Urinary bladder (tissue), 4 donors: Measurements from ENCODE around the gene OR13C9. TPM values are rescaled to one million over a fixed set of nuclear protein-coding genes. Genes with fewer than 3 reads are reported as not detected.
"Not testable (repeated sequence)": the region's sequence is repeated elsewhere in the genome, so short reads cannot be mapped to it uniquely, and the experiment has no call there.

Experiments used
- DNase-seq: peaks from one replicate; pipeline ENCODE4 v3.0.0-alpha.2; 2015; ENCODE audit errors: extremely low spot score
- H3K27ac ChIP-seq: one replicate; pipeline ENCODE4 v1.5.1; 2013; ENCODE audit warnings: low read depth, mild to moderate bottlenecking, moderate library complexity
- H3K36me3 ChIP-seq: one replicate; pipeline ENCODE4 v1.6.1; 2013; ENCODE audit warnings: mild to moderate bottlenecking, moderate library complexity; ENCODE audit not compliant: insufficient read depth
- H3K4me1 ChIP-seq: one replicate; pipeline ENCODE4 v1.6.1; 2013; ENCODE audit warnings: mild to moderate bottlenecking, moderate library complexity; ENCODE audit not compliant: insufficient read depth
- H3K4me3 ChIP-seq: one replicate; pipeline ENCODE4 v1.5.1; 2013; ENCODE audit warnings: low read depth, low read length
- WGBS: extraction: QIAGEN DNeasy Blood & Tissue Kit; methylation state at CpG from one replicate; pipeline ENCODE4 v1.1.7; 2013; 5-methylcytosine and 5-hydroxymethylcytosine counted together
- polyA plus RNA-seq: library from polyadenylated mRNA; stranded (reverse); fragments of 200-250 nt; gene quantifications from one replicate; pipeline ENCODE4 v1.2.3, GENCODE V29; 2013
- total RNA-seq: library from RNA; depleted of rRNA; stranded (reverse); fragments of >200 nt; gene quantifications from one replicate; pipeline ENCODE4 v1.2.3, GENCODE V29; 2014
- donor health status: healthy with polysubstance abuse.
- donor health status: healthy.

Gene OR13C9, protein sequence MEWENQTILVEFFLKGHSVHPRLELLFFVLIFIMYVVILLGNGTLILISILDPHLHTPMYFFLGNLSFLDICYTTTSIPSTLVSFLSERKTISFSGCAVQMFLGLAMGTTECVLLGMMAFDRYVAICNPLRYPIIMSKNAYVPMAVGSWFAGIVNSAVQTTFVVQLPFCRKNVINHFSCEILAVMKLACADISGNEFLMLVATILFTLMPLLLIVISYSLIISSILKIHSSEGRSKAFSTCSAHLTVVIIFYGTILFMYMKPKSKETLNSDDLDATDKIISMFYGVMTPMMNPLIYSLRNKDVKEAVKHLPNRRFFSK
- total RNA-seq: 0.37 TPM
- polyA plus RNA-seq: not detected

DNA sequence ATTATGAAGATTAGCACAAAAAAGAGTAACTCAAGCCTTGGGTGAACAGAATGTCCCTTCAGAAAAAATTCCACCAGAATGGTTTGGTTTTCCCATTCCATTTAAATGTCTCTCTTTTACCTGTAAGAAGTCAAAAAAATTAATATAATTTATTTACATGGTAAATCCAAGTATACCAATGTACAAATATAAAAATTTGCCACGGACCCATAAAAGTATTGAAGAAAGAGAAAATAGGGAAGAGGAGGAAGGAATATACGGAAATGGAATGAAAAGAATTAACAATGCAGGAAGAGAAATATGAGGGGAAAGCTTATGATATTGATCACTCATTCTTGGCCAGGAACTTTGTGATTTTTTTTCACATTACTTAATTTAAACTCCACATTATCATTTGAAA lies at the start of gene OR13C9:
Gene OR13C9, minus strand, starts transcription at position 101 of the 400 bp plus-strand sequence. Its CDS starts 0 bp downstream, at position 101.
- no peaks in the 10 kb centered on the region for H3K4me1 ChIP-seq
- H3K4me3 ChIP-seq: no peak within 1 kb of the TSS
- DNase-seq: no peak
- H3K36me3 ChIP-seq: no peaks in the 10 kb centered on the region
- no peak within 1 kb of the TSS for H3K27ac ChIP-seq
- WGBS: 69% methylated on average over 2 of the region's 2 CpGs

DNA sequence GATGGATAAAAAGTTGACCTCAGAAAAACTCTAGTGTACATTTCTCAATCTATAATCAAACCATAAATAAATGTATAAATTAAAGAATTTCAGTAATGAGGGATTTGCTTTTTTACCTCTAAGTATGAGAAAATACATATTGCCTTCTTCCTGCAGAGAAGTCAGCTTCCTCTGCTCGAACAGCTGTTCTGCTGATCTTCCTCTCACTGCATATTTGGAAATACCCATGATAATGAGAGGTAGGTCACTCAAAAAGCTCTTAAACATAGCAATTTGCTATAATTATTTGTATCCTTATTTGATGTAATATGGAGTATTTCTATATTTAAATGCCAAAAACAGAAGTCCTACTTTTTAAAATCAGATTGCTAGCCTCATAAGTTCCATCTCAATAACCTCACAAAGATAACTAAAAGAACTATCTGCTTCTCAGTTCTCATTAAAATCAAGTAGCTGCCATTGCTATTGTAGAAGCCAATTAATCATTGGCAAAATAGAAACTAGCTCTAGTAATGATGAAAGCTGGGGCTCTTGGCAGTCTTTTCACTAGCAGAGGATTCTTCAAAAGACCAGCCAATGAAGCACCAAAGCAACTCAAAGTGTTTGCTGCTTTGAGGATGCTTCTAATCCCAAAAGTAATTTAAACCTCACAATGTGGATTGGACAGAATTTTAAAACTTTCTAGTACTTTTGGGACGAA lies 40.6 kb upstream of the OR13C9 start:
- DNase-seq: no peak
- 53% methylated on average over 2 of the region's 2 CpGs for WGBS
- Histone ChIP-seq H3K4me3 (no peak overlapping the region), H3K4me1 (no peaks in the 10 kb centered on the region), H3K36me3 (no peaks in the 10 kb centered on the region), H3K27ac (no peak overlapping the region)

DNA sequence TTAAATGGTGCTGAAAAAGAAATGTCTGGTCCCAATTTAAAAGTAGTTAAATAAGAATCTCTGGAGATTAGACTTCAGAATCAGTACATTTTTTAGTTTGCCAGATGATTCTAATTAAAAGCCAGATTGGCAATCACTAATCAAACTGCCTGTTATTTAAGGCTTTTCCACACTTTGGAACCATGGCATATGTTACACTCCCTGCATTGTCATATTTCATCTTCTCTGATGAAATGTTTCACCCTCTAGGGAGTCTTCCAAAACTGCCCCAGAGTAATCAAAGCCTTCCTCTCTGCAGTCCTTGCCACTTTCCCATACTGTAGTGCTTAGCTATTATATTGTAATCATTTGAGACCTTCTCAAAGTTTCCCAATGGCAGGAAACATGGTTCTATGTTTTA lies 17.5 kb upstream of the OR13C9 start:
- no peaks in the 10 kb centered on the region for H3K4me1 ChIP-seq
- no peak for DNase-seq

DNA sequence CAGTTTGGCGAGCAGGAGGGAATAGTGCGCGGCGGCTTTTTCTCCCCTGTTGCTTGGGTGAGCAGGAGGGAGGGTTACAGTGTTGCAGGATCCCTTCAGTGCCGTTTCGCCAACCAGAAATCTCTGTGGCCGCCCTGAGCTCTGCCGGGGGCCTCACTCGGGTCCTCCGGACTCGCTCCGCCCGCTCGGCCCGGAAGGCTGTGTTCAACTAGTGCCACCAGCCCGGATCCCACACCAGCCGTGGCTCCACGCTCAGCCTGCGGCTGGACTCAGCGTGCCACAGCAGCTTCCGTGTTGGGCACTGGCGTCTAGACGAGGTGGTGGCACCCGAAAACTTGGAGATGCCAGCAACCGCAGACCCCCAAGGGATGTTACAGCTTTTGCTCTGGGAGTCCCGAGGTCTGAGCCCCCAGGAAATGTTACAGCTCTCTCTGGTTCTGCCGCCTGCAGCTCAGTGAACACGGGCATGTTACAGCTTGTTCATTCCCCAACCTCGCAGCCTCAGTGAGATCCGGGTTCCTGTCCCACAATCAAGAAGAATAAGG lies 16.0 kb upstream of the OR13C9 start:
- DNase-seq: no peak
- WGBS: 94% methylated on average over 30 of the region's 30 CpGs

More for the DNA sequence above, 17.5 kb upstream of the OR13C9 start:
- Histone ChIP-seq H3K36me3 (no peaks in the 10 kb centered on the region), H3K4me3 (no peak overlapping the region), H3K27ac (no peak overlapping the region)

DNA sequence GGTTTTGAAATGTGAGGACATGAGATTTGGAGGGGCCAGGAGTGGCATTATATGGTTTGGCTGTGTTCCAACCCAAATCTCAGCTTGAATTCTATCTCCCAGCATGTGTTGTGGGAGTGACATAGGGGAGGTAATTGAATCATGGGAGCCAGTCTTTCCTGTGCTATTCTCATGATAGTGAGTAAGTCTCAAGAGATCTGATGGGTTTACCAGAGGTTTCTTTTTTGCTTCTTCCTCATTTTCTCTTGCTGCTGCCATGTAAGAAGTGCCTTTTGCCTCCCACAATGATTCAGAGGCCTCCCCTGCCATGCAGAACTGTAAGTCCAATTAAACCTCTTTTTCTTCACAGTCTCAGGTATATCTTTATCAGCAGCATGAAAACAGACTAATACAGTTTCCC lies 8.0 kb upstream of the OR13C9 start:
- not testable (repeated sequence) for H3K4me3 ChIP-seq, H3K36me3 ChIP-seq, H3K27ac ChIP-seq, DNase-seq, H3K4me1 ChIP-seq

More for the DNA sequence above, 16.0 kb upstream of the OR13C9 start:
- no peaks in the 10 kb centered on the region for H3K36me3 ChIP-seq
- no peak overlapping the region for H3K27ac ChIP-seq
- no peaks in the 10 kb centered on the region for H3K4me1 ChIP-seq
- H3K4me3 ChIP-seq: no peak overlapping the region

DNA sequence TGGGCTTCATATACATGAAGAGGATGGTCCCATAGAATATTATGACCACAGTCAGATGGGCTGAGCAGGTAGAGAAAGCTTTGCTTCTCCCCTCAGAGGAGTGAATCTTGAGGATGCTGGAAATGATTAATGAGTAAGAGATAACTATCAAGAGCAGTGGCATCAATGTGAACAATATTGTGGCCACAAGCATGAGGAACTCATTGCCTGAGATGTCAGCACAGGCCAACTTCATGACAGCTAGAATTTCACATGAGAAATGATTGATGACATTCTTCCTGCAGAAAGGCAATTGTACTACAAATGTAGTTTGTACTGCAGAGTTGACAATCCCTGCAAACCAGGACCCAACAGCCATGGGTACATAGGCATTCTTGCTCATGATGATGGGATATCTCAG lies 586 bp downstream of the OR13C9 start:
- H3K4me1 ChIP-seq: no peaks in the 10 kb centered on the region
- DNase-seq: no peak
- H3K36me3 ChIP-seq: no peaks in the 10 kb centered on the region
- no peak overlapping the region for H3K27ac ChIP-seq
- H3K4me3 ChIP-seq: no peak overlapping the region

DNA sequence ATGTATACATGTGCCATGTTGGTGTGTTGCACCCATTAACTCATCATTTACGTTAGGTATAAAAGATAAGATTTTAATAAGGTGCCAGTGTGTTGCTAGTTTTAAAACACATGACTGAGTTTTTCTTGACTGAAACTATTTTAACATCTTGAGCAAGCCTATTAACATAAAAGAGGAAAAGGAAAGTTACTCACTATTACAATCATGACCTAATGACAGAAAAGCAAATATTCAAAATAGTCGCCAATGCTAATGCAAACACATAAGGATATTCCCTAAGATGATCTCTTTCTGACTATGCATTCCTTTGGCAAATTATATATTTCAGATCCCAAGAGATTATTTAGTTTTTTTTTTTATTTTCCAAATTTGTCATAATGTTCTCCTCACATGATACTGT lies 6.8 kb downstream of the OR13C9 start:
- DNase-seq: no peak
- WGBS: 51% methylated on average over 2 of the region's 2 CpGs
- Histone ChIP-seq H3K4me3 (no peak overlapping the region), H3K36me3 (no peaks in the 10 kb centered on the region), H3K4me1 (no peaks in the 10 kb centered on the region), H3K27ac (no peak overlapping the region)

DNA sequence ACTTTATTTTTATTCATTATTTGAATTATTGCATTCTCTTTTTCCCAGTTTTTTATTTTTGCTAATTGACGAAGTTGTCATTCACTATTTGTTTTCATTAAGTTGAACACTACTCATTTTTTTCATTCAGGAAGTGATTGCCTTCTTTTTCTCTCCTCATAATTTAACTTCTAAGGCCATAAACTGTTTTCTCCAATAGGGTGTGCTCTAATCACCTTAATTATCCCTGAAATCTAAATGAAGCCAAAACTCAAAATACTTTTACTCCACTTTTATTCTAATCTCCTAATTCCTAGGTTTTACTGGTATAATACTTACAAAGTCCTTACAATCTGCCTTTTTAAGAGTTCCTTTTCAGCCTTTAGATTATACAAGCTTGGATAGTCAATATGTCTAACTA lies 9.7 kb downstream of the OR13C9 start:
- DNase-seq: no peak
- Histone ChIP-seq H3K36me3 (no peaks in the 10 kb centered on the region), H3K4me3 (no peak overlapping the region), H3K27ac (no peak overlapping the region), H3K4me1 (no peaks in the 10 kb centered on the region)
- 33% methylated on average over 1 of the region's 1 CpG for WGBS

DNA sequence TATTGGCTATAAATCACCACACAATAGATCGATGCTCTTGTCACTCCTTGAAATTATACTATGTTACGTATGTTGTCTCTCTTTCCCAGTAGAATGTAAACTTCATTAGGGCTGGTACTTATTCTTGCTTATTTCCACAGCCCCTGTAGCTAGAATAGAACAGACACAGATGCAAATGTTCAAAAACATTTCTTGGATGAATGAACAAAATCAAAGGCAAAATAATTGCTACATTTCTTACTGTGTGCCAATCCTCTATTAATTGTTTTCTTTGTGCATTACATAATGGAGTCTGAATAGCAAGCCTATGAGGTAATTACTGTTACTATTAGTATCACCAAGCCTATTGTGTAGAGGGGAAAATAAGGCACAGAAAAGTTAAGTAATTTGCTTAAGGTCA lies 11.9 kb downstream of the OR13C9 start:
- WGBS: 70% methylated on average over 2 of the region's 2 CpGs
- H3K36me3 ChIP-seq: no peaks in the 10 kb centered on the region
- no peak for DNase-seq
- no peaks in the 10 kb centered on the region for H3K4me1 ChIP-seq
- no peak overlapping the region for H3K4me3 ChIP-seq
- no peak overlapping the region for H3K27ac ChIP-seq

DNA sequence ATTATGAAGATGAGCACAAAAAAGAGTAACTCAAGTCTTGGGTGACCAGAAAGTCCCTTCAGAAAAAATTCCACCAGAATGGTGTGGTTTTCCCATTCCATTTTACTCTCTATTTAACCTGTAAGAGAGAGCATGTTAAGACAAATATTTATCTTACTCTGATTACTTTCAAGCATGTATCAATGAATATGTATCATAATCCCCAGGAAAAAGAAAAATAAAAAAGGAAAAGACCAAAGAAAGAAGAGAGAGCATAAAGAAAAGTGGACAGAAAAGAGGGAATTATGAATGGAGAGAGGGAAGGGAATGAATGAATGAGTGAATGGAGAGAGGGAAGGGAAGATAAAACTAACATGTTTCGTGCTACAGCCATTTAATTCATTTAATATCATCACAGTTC lies 12.5 kb downstream of the OR13C9 start, which contains the start of gene OR13C2:
Gene OR13C2, minus strand, starts transcription at position 101 of the 400 bp plus-strand sequence. Its CDS starts 0 bp downstream, at position 101.
- not testable (repeated sequence) for H3K4me3 ChIP-seq, DNase-seq, H3K4me1 ChIP-seq, H3K27ac ChIP-seq, H3K36me3 ChIP-seq
- 57% methylated on average over 1 of the region's 1 CpG for WGBS

DNA sequence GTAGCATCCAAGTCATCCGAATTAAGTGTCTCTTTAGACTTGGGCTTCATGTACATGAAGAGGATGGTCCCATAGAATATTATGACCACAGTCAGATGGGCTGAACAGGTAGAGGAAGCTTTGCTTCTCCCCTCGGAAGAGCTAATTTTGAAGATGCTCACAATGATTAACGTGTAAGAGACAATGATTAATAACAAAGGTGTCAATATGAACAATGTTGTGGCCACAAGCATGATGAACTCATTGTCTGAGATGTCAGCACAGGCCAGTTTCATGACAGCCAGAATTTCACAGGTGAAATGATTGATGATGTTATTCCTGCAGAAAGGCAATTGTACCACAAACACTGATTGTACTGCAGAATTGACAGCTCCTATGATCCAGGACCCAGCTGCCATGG lies 13.2 kb downstream of the OR13C9 start:
- DNase-seq: no peak
- Histone ChIP-seq H3K27ac (no peak overlapping the region), H3K36me3 (no peaks in the 10 kb centered on the region), H3K4me3 (no peak overlapping the region), H3K4me1 (no peaks in the 10 kb centered on the region)
- WGBS: 82% methylated on average over 3 of the region's 3 CpGs

DNA sequence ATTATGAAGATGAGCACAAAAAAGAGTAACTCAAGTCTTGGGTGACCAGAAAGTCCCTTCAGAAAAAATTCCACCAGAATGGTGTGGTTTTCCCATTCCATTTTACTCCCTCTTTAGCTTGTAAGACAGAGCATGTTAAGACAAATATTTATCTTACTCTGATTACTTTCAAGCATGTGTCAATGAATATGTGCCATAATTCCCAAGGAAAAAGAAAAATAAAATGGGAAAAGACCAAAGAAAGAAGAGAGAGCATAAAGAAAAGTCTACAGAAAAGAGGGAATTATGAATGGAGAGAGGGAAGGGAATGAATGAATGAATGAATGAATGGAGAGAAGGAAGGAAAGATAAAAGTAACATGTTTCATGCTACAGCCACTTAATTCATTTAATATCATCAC lies 18.7 kb downstream of the OR13C9 start, which contains the start of gene OR13C5:
Gene OR13C5, minus strand, starts transcription at position 101 of the 400 bp plus-strand sequence. Its CDS starts 0 bp downstream, at position 101.
- H3K27ac ChIP-seq, DNase-seq, H3K4me3 ChIP-seq, H3K4me1 ChIP-seq, H3K36me3 ChIP-seq: not testable (repeated sequence)

DNA sequence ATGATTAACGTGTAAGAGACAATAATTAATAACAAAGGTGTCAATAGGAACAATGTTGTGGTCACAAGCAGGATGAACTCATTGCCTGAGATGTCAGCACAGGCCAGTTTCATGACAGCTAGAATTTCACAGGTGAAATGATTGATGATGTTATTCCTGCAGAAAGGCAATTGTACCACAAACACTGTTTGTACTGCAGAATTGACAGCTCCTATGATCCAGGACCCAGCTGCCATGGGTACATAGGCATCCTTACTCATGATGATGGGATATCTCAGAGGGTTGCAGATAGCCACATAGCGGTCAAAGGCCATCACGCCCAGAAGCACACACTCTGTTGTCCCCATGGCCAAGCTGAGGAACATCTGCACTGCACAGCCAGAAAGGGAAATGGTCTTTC lies 19.3 kb downstream of the OR13C9 start:
- 79% methylated on average over 3 of the region's 3 CpGs for WGBS
- not testable (repeated sequence) for H3K27ac ChIP-seq, H3K4me1 ChIP-seq, DNase-seq, H3K36me3 ChIP-seq, H3K4me3 ChIP-seq

DNA sequence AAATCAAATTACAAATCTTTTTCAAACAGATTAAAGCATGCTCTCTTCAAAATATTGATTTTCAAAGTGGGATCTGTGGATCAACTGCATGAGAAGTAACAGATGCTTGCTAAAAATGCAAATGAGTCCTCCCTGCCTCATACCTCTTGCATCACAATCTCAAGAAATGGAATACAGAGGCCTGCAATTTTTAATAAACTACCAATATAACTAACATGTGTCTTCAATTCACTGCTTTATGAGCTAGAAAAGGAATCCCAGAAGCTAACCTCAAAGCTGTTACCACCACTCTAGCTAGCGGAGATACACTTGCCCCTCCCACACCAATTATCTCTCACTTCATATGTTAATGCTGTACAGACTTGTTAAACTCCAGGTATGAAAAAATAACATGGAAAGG lies 28.4 kb downstream of the OR13C9 start:
- 0% methylated on average over 1 of the region's 1 CpG for WGBS
- Histone ChIP-seq H3K4me3 (no peak overlapping the region), H3K36me3 (no peaks in the 10 kb centered on the region), H3K4me1 (no peaks in the 10 kb centered on the region), H3K27ac (no peak overlapping the region)
- no peak for DNase-seq
